HG02840 (cell line): ENCODE data around the gene TPRN.
A peak's percentile ranks its signal among the peaks of the same experiment; 100 is the strongest.
"Not testable (repeated sequence)": the region's sequence is repeated elsewhere in the genome, so short reads cannot be mapped to it uniquely, and the experiment has no call there.

Experiments used
- ATAC-seq: cut with Tn5 transposase; IDR thresholded peaks from one replicate; pipeline ENCODE4 v1.9.1; 2021; ENCODE audit warnings: mild to moderate bottlenecking, moderate library complexity, moderate number of reproducible peaks; ENCODE audit not compliant: unreplicated experiment, low FRiP score

The TPRN gene

GRCh38 chr9:137200311-137201204 lies at the start of gene TPRN:
TSS of gene TPRN (minus strand) at chr9:137200741. CDS start at chr9:137200711, 30 bp downstream.
- ATAC-seq: peak; percentile 87

GRCh38 chr9:137247916-137248175 lies 47.3 kb upstream of the TPRN start:
- ATAC-seq: no peak

GRCh38 chr9:137247135-137247915 lies 46.8 kb upstream of the TPRN start:
- ATAC-seq: no peak

- ATAC-seq: no peak
Measured at GRCh38 chr9:137245450-137246421, 45.2 kb upstream of the TPRN start.

- no peak for ATAC-seq
Measured at GRCh38 chr9:137244486-137245449, 44.2 kb upstream of the TPRN start.

- ATAC-seq: no peak
Measured at GRCh38 chr9:137243626-137244485, 43.3 kb upstream of the TPRN start.

GRCh38 chr9:137243266-137243625 lies 42.7 kb upstream of the TPRN start:
- not testable (repeated sequence) for ATAC-seq

GRCh38 chr9:137242269-137243203 lies 42.0 kb upstream of the TPRN start:
- ATAC-seq: no peak

GRCh38 chr9:137241490-137242268 lies 41.1 kb upstream of the TPRN start:
- no peak for ATAC-seq

- ATAC-seq: peak; percentile 72
Measured at GRCh38 chr9:137240841-137241489, 40.4 kb upstream of the TPRN start, which contains the start of gene TUBB4B. TSS of gene TUBB4B (plus strand) at chr9:137241287. CDS start at chr9:137241361, 74 bp downstream.

GRCh38 chr9:137240318-137240840 lies 39.8 kb upstream of the TPRN start:
- ATAC-seq: peak; percentile 25

- not testable (repeated sequence) for ATAC-seq
Measured at GRCh38 chr9:137239541-137240200, 39.1 kb upstream of the TPRN start.

- ATAC-seq: no peak
Measured at GRCh38 chr9:137237759-137238726, 37.5 kb upstream of the TPRN start.

- ATAC-seq: no peak
Measured at GRCh38 chr9:137236936-137237421, 36.4 kb upstream of the TPRN start.
